ENCODE data around the gene RAB27A.

DNA sequence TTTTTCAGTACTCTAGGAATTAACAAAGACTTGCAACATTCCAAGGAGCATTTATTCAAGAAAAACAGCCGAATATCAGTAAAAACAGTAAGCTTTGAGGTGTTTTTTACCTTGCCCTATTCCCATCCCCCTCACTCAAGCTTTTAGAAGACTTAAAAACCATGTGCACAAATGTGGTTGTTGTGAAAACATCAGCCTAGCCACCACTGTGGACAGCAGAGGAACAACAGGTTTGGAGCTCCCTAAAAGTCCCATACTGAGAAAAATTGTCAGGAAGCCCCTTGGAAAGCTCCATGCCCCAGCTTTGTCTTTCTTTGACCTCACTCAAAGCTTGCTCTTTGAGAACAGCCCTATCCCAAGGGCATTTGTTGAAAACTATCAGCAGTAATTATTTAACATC, 58.2 kb downstream of the RAB27A start:
- TF ChIP-seq, protein P1, sequence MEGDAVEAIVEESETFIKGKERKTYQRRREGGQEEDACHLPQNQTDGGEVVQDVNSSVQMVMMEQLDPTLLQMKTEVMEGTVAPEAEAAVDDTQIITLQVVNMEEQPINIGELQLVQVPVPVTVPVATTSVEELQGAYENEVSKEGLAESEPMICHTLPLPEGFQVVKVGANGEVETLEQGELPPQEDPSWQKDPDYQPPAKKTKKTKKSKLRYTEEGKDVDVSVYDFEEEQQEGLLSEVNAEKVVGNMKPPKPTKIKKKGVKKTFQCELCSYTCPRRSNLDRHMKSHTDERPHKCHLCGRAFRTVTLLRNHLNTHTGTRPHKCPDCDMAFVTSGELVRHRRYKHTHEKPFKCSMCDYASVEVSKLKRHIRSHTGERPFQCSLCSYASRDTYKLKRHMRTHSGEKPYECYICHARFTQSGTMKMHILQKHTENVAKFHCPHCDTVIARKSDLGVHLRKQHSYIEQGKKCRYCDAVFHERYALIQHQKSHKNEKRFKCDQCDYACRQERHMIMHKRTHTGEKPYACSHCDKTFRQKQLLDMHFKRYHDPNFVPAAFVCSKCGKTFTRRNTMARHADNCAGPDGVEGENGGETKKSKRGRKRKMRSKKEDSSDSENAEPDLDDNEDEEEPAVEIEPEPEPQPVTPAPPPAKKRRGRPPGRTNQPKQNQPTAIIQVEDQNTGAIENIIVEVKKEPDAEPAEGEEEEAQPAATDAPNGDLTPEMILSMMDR (IDR thresholded peaks at IDR 0.05): no peak
- no peak for TF ChIP-seq POLR2A (IDR thresholded peaks at IDR 0.05)
